RWPE2 (cell line): ENCODE measurements around the gene AFAP1.

Source experiments
- ATAC-seq: fragments of 200-7000 bp; cut with Tn5 transposase; 3 replicates; pipeline ENCODE4 v1.9.1; 2021; ENCODE audit warnings: low read depth
- DNase-seq: peaks from one replicate; pipeline ENCODE4 v3.0.0-alpha.2; 2020; ENCODE audit warnings: low spot score
- H3K27ac ChIP-seq: fragments of 450-650 bp; 2 replicates; pipeline ENCODE4 v1.5.1; 2017; ENCODE audit warnings: mild to moderate bottlenecking; ENCODE audit not compliant: poor library complexity, severe bottlenecking
- H3K27me3 ChIP-seq: fragments of 250-450 bp; sonication (Bioruptor Pico); 2 replicates; pipeline ENCODE4 v1.5.1; 2021; ENCODE audit warnings: mild to moderate bottlenecking, moderate library complexity; ENCODE audit not compliant: insufficient read depth, poor library complexity, severe bottlenecking
- H3K36me3 ChIP-seq: fragments of 250-450 bp; sonication (Bioruptor Pico); 2 replicates; pipeline ENCODE4 v1.5.1; 2020; ENCODE audit warnings: low read depth, mild to moderate bottlenecking, moderate library complexity
- H3K4me1 ChIP-seq: fragments of 250-450 bp; sonication (Bioruptor Pico); 2 replicates; pipeline ENCODE4 v1.5.1; 2021; ENCODE audit warnings: mild to moderate bottlenecking, moderate library complexity; ENCODE audit not compliant: insufficient read depth, poor library complexity, severe bottlenecking
- H3K4me3 ChIP-seq: fragments of 250-450 bp; sonication (Bioruptor Pico); 2 replicates; pipeline ENCODE4 v1.5.1; 2021; ENCODE audit warnings: mild to moderate bottlenecking, moderate library complexity; ENCODE audit not compliant: severe bottlenecking
- H3K9me3 ChIP-seq: fragments of 250-450 bp; sonication (Bioruptor Pico); 2 replicates; pipeline ENCODE4 v1.5.1; 2021; ENCODE audit warnings: mild to moderate bottlenecking, moderate library complexity; ENCODE audit not compliant: severe bottlenecking
- TF ChIP-seq, protein P1 (sequence below): fragments of 450-650 bp; IDR thresholded peaks from one replicate; pipeline ENCODE4 v1.5.1; 2017; ENCODE audit warnings: mild to moderate bottlenecking, moderate library complexity; ENCODE audit not compliant: poor library complexity, severe bottlenecking

The AFAP1 gene

DNA sequence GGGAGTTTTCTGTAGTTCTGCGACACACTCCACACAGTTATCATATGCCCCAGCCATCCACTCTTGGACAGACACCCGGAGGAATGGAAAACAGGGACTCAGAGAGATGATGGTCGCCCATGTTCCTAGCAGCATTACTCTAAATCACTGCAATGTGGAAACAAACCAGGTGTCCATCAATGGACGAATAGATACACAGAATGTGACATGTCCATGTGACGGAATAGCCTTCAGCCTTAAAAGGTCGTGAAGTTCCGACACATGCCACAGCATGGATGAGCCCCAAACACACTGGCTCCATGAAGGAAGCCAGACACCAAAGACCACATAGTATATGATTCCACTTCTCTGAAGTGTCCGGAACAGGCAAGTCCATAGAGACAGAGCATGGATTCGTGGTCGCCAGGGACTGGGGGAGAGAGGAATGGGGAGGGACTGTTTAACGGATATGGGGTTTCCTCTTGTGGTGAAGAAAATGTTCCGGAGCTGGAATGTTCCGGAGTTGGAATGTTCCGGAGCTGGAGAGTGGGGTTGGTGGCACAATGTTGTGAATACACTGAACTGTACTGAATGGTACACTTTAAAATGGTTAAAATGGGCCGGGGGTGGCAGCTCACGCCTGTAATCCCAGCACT lies 28.7 kb upstream of the AFAP1 start:
- TF ChIP-seq, protein P1, sequence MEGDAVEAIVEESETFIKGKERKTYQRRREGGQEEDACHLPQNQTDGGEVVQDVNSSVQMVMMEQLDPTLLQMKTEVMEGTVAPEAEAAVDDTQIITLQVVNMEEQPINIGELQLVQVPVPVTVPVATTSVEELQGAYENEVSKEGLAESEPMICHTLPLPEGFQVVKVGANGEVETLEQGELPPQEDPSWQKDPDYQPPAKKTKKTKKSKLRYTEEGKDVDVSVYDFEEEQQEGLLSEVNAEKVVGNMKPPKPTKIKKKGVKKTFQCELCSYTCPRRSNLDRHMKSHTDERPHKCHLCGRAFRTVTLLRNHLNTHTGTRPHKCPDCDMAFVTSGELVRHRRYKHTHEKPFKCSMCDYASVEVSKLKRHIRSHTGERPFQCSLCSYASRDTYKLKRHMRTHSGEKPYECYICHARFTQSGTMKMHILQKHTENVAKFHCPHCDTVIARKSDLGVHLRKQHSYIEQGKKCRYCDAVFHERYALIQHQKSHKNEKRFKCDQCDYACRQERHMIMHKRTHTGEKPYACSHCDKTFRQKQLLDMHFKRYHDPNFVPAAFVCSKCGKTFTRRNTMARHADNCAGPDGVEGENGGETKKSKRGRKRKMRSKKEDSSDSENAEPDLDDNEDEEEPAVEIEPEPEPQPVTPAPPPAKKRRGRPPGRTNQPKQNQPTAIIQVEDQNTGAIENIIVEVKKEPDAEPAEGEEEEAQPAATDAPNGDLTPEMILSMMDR: no peak
- Histone ChIP-seq H3K4me1 (peaks cover 52% of the 10 kb centered on the region), H3K36me3 (no peaks in the 10 kb centered on the region), H3K27me3 (no peaks in the 10 kb centered on the region), H3K27ac (no peak overlapping the region), H3K4me3 (no peak overlapping the region), H3K9me3 (no peaks in the 10 kb centered on the region)
- ATAC-seq: no peak
- DNase-seq: no peak

DNA sequence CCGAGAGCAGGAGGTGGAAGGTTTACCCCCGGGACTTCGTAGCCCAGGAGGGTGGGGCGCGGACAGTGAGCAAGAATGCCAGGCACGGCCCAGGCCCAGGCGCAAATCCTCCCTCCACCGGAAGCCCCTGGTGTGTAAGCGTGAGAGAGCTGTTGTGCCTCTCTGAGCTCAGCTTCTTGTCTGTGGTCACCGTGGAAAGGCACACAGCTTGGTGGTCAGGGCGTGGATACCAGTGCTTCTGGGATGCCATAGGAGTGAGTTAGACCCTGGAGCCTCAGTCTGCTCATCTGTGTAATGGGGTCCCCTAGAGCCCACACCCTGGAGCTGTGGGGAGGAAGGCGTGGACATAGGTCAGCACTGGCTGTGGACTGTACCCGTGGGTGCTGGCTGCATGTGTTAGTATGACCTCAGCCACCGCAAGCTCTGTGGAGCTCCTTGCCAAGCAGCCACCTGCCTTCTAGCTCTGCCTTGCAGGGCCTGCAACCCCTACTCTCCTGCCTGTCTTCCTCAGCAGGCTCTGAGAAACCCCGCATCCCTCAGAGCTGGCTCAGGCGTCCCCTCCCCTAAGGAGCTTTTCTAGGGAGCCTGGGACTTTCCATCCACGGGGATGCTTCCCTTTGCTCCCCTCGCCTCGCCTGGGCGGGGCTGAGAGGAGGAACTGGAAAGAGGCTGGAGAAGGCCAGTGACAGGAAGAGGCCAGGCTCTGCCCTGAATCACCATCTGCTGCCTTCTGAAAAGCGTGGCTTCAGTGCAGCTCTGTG lies 28.0 kb upstream of the AFAP1 start:
- DNase-seq: no peak
- Histone ChIP-seq H3K4me1 (peaks cover 45% of the 10 kb centered on the region), H3K36me3 (no peaks in the 10 kb centered on the region), H3K27me3 (no peaks in the 10 kb centered on the region), H3K27ac (no peak overlapping the region), H3K4me3 (no peak overlapping the region), H3K9me3 (no peaks in the 10 kb centered on the region)
- TF ChIP-seq, protein P1: no peak
- ATAC-seq: no peak

DNA sequence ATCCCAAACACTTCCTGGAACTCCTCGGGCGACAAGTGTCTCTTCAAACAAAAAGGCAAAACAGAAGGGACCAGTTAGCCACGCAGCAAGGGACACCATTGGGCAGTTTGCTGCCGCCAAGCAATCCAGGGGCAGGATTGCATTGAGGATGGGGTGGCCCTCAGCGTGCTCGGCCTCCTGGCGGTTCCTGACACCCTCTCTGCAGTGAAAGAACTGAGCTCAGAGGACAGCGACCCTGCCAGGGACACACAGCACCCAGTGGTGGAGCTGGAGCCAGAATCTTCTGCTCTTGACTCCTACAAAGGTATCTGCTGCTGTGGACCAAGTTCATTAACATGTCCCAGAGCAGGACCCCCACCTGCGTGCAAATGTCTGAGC lies 27.4 kb upstream of the AFAP1 start:
- DNase-seq: no peak
- TF ChIP-seq, protein P1: no peak
- Histone ChIP-seq H3K4me1 (peaks cover 39% of the 10 kb centered on the region), H3K9me3 (no peaks in the 10 kb centered on the region), H3K27ac (no peak overlapping the region), H3K27me3 (no peaks in the 10 kb centered on the region), H3K36me3 (no peaks in the 10 kb centered on the region), H3K4me3 (no peak overlapping the region)
- ATAC-seq: no peak

DNA sequence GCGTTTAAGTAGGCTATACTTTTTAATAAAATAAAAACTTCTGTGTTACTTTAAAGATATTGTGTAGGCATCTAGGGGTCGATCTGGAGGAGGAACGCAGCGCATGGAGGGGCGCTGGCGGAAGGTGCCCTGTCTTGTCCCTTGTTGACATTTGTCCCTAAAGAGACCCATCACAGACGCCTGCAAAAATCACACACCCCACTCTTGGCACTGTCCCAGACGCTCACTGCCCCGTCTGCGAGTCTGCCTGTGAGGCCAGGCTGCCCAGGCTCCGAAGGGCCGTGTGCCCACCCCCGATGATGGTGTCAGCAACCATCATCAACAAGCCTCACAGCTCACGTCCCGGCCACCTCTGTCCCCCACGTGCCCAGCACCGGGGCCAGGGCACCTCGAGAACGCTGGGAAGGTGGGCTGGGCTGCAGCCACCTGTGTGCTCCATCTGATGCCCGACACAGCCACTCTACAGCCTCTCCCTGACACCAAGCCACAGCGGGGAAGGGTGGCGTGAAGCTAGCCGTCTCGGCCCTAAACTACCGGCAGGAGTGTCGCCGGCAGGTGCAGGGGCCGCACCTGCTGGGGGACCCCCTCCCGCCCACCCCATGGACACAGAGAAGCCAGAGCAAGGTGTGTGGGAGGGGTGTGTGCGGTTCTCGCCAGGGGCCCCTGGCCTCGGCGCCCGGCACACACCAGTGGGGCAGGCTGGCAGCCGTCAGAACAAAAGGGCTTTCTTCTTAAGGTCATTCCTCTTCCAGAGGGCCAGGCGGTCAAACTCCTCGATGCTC lies 26.8 kb upstream of the AFAP1 start:
- no peak for ATAC-seq
- Histone ChIP-seq H3K9me3 (no peaks in the 10 kb centered on the region), H3K27me3 (no peaks in the 10 kb centered on the region), H3K4me3 (no peak overlapping the region), H3K4me1 (peaks cover 33% of the 10 kb centered on the region), H3K36me3 (no peaks in the 10 kb centered on the region), H3K27ac (no peak overlapping the region)
- DNase-seq: no peak
- TF ChIP-seq, protein P1: no peak
